ENCODE results near the gene TSPEAR.

The TSPEAR gene

DNA sequence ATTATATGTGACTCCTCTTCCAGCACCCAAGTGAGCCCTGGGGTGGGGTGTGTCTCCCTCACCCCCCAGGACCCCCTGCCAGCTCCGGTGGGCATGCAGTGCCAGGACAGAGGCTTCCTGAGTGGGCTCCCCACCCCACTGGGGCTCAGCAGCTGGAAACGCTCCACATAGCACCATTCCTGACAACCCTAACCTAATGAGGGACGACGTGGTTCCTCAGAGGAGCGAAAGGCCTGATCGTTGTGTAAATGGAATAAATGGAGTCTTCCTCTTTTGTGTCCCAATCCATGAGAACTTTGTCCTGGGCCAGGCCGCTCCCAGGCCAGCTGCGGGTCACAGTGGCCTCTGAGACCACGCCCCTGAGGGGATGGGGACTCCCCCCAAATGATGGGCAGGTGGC lies 1.8 kb upstream of the TSPEAR start:
- peaks cover 2% of the 10 kb centered on the region; the same call in 1 of the 2 replicates for H3K27me3 ChIP-seq (replicated peaks; ENCODE audit: control insufficient read depth, insufficient read depth, low read length)
- no peaks in the 10 kb centered on the region for H3K36me3 ChIP-seq (ENCODE audit: control insufficient read depth, insufficient read depth, low read length)
- DNase-seq (ENCODE audit: extremely low read depth, insufficient read length), result no peak
- no peak overlapping the region for H3K4me3 ChIP-seq (replicated peaks; ENCODE audit: low read depth, low read length)
- TF ChIP-seq, protein P1, sequence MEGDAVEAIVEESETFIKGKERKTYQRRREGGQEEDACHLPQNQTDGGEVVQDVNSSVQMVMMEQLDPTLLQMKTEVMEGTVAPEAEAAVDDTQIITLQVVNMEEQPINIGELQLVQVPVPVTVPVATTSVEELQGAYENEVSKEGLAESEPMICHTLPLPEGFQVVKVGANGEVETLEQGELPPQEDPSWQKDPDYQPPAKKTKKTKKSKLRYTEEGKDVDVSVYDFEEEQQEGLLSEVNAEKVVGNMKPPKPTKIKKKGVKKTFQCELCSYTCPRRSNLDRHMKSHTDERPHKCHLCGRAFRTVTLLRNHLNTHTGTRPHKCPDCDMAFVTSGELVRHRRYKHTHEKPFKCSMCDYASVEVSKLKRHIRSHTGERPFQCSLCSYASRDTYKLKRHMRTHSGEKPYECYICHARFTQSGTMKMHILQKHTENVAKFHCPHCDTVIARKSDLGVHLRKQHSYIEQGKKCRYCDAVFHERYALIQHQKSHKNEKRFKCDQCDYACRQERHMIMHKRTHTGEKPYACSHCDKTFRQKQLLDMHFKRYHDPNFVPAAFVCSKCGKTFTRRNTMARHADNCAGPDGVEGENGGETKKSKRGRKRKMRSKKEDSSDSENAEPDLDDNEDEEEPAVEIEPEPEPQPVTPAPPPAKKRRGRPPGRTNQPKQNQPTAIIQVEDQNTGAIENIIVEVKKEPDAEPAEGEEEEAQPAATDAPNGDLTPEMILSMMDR (IDR thresholded peaks at IDR 0.05; ENCODE audit: insufficient read depth, low read length, poor library complexity, severe bottlenecking), result no peak

DNA sequence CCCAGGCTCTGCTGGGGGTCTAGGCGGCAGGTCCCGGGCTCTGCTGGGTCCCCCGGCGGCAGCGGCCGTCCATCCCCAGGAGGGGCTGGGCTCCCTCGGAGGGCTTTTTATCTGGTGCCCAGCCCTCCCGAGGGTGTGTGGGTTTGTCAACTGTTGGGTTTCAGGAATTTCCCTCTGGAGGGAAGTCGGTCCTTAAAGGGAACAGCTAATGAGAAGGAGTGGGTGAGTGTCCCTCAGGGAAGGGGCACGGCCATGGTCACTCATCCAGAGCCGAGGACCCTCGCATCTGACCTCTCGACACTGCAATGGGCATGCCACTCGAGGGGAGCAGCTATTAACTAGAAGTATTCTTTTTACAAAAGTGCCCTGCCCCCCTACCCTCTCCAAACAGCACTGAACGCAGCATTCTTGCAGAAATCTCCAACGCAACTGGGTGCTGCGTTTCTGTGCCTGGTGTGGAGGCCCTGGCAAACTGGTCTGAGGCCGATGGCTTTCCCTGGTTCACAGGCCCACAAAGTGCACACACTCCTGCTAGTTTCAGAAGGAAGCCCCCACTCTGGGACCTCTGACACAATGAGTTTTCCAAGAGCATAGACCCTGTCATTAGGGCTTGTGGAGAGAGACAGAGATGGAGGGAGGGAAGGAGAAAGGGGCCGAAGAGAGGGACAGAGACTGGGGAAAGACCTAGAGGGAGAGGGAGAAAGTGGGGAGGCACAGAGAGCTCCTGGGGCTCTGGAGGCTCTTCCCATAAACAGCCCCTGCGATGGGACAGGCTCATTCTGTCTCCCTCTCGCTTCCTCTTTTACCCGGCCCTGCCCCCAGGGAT lies 1.0 kb upstream of the TSPEAR start:
- TF ChIP-seq, protein P1 (IDR thresholded peaks at IDR 0.05; ENCODE audit: insufficient read depth, low read length, poor library complexity, severe bottlenecking), result no peak
- DNase-seq (ENCODE audit: extremely low read depth, insufficient read length), result no peak
- no peaks in the 10 kb centered on the region for H3K36me3 ChIP-seq (ENCODE audit: control insufficient read depth, insufficient read depth, low read length)
- no peak overlapping the region for H3K4me3 ChIP-seq (replicated peaks; ENCODE audit: low read depth, low read length)
- peaks cover 2% of the 10 kb centered on the region; the same call in 1 of the 2 replicates for H3K27me3 ChIP-seq (replicated peaks; ENCODE audit: control insufficient read depth, insufficient read depth, low read length)

GRCh38 chr21:44710756-44711326 lies 531 bp downstream of the TSPEAR start:
- Histone ChIP-seq H3K4me3 (replicated peaks; ENCODE audit: low read depth, low read length) (no peak overlapping the region), H3K27me3 (replicated peaks; ENCODE audit: control insufficient read depth, insufficient read depth, low read length) (peaks cover 2% of the 10 kb centered on the region; the same call in 1 of the 2 replicates), H3K36me3 (ENCODE audit: control insufficient read depth, insufficient read depth, low read length) (no peaks in the 10 kb centered on the region)
- TF ChIP-seq, protein P1 (IDR thresholded peaks at IDR 0.05; ENCODE audit: insufficient read depth, low read length, poor library complexity, severe bottlenecking), result no peak
- DNase-seq (ENCODE audit: extremely low read depth, insufficient read length), result no peak

GRCh38 chr21:44710294-44710665 lies 1.1 kb downstream of the TSPEAR start:
- DNase-seq (ENCODE audit: extremely low read depth, insufficient read length), result no peak
- Histone ChIP-seq H3K27me3 (replicated peaks; ENCODE audit: control insufficient read depth, insufficient read depth, low read length) (peaks cover 2% of the 10 kb centered on the region; the same call in 1 of the 2 replicates), H3K4me3 (replicated peaks; ENCODE audit: low read depth, low read length) (no peak overlapping the region), H3K36me3 (ENCODE audit: control insufficient read depth, insufficient read depth, low read length) (no peaks in the 10 kb centered on the region)
- TF ChIP-seq, protein P1 (IDR thresholded peaks at IDR 0.05; ENCODE audit: insufficient read depth, low read length, poor library complexity, severe bottlenecking), result no peak

GRCh38 chr21:44709426-44710293 lies 1.7 kb downstream of the TSPEAR start:
- TF ChIP-seq, protein P1 (IDR thresholded peaks at IDR 0.05; ENCODE audit: insufficient read depth, low read length, poor library complexity, severe bottlenecking), result no peak
- Histone ChIP-seq H3K36me3 (ENCODE audit: control insufficient read depth, insufficient read depth, low read length) (no peaks in the 10 kb centered on the region), H3K27me3 (replicated peaks; ENCODE audit: control insufficient read depth, insufficient read depth, low read length) (peaks cover 2% of the 10 kb centered on the region; the same call in 1 of the 2 replicates), H3K4me3 (replicated peaks; ENCODE audit: low read depth, low read length) (no peak overlapping the region)
- DNase-seq (ENCODE audit: extremely low read depth, insufficient read length), result no peak

Measured in GM06990 (cell line).